Muscle of leg (tissue), 9 donors: Measurements from ENCODE around the gene PCDHB3. TPM values are rescaled to one million over a fixed set of nuclear protein-coding genes. Genes with fewer than 3 reads are reported as not detected.

Experiments
- polyA plus RNA-seq, 8 donors: library from polyadenylated mRNA; unstranded; fragments of 120-200 nt; gene quantifications; one replicate each; pipeline versions ENCODE4 v1.2.1 to v1.2.3, GENCODE V29; 2013; ENCODE audit warnings: inconsistent platforms in 1 of 8, low replicate concordance in 1 of 8; ENCODE audit not compliant: insufficient read length in 8 of 8, insufficient read depth in 1 of 8
- total RNA-seq: library from RNA; stranded (reverse); fragments of 120-200 nt; gene quantifications from one replicate; pipeline ENCODE4 v1.2.4, GENCODE V29; 2013

Gene PCDHB3
- total and polyA plus RNA-seq, 9 donors, result 1.4 to 4.4 (median 1.8) TPM

Other genes starting within 250 kb of the PCDHB3 start
- gene PCDHA10, start 244.6 kb upstream of the PCDHB3 start, total RNA-seq, result 0.09 TPM
- under 1 TPM; 0.04 to 0.12 (median 0.07) TPM for gene PCDHA10, start 244.6 kb upstream of the PCDHB3 start, polyA plus RNA-seq
- gene PCDHA11, start 231.5 kb upstream of the PCDHB3 start, total RNA-seq, result 0.09 TPM
- gene PCDHA11, start 231.5 kb upstream of the PCDHB3 start, polyA plus RNA-seq, result under 1 TPM in 5 of 8 donors, not detected in 3; 0.04 to 0.43 (median 0.09) TPM
- gene PCDHA12, start 225.2 kb upstream of the PCDHB3 start, total RNA-seq, result 0.09 TPM
- gene PCDHA12, start 225.2 kb upstream of the PCDHB3 start, polyA plus RNA-seq, result under 1 TPM in 6 of 8 donors, not detected in 2; 0.05 to 0.12 (median 0.07) TPM
- gene PCDHA13, start 218.3 kb upstream of the PCDHB3 start, total RNA-seq, result 0.04 TPM
- gene PCDHA13, start 218.3 kb upstream of the PCDHB3 start, polyA plus RNA-seq, result under 1 TPM in 3 of 8 donors, not detected in 5; 0.03 to 0.14 (median 0.04) TPM
- 0.27 TPM for gene PCDHAC1, start 174.2 kb upstream of the PCDHB3 start, total RNA-seq
- under 1 TPM; 0.06 to 0.31 (median 0.13) TPM for gene PCDHAC1, start 174.2 kb upstream of the PCDHB3 start, polyA plus RNA-seq
- gene PCDHAC2, start 134.0 kb upstream of the PCDHB3 start, total RNA-seq, result 1.9 TPM
- 1 to 10 TPM in 6 of 8 donors, under 1 TPM in 2; 0.83 to 3.9 (median 2.0) TPM for gene PCDHAC2, start 134.0 kb upstream of the PCDHB3 start, polyA plus RNA-seq
- gene PCDHB1, start 49.1 kb upstream of the PCDHB3 start, total RNA-seq, result 0.13 TPM
- gene PCDHB1, start 49.1 kb upstream of the PCDHB3 start, polyA plus RNA-seq, result under 1 TPM; 0.05 to 0.27 (median 0.11) TPM
- gene PCDHB2, start 5.9 kb upstream of the PCDHB3 start, total RNA-seq, result 3.2 TPM
- gene PCDHB2, start 5.9 kb upstream of the PCDHB3 start, polyA plus RNA-seq, result 1 to 10 TPM; 2.9 to 7.8 (median 3.9) TPM
- gene PCDHB4, start 21.3 kb downstream of the PCDHB3 start, total RNA-seq, result 1.8 TPM
- 1 to 10 TPM; 2.4 to 3.6 (median 2.7) TPM for gene PCDHB4, start 21.3 kb downstream of the PCDHB3 start, polyA plus RNA-seq
- 3.1 TPM for gene PCDHB5, start 34.7 kb downstream of the PCDHB3 start, total RNA-seq
- 1 to 10 TPM; 2.7 to 4.6 (median 3.7) TPM for gene PCDHB5, start 34.7 kb downstream of the PCDHB3 start, polyA plus RNA-seq
- 0.80 TPM for gene PCDHB6, start 49.6 kb downstream of the PCDHB3 start, total RNA-seq
- 1 to 10 TPM; 1.5 to 2.4 (median 1.9) TPM for gene PCDHB6, start 49.6 kb downstream of the PCDHB3 start, polyA plus RNA-seq
- 2.1 TPM for gene PCDHB7, start 72.2 kb downstream of the PCDHB3 start, total RNA-seq
- gene PCDHB7, start 72.2 kb downstream of the PCDHB3 start, polyA plus RNA-seq, result 1 to 10 TPM; 2.5 to 3.2 (median 2.8) TPM
- 0.80 TPM for gene PCDHB8, start 77.3 kb downstream of the PCDHB3 start, total RNA-seq
- 1 to 10 TPM in 6 of 8 donors, under 1 TPM in 2; 0.74 to 2.8 (median 1.8) TPM for gene PCDHB8, start 77.3 kb downstream of the PCDHB3 start, polyA plus RNA-seq
- 2.1 TPM for gene PCDHB16, start 81.9 kb downstream of the PCDHB3 start, total RNA-seq
- 1 to 10 TPM; 2.9 to 6.5 (median 4.7) TPM for gene PCDHB16, start 81.9 kb downstream of the PCDHB3 start, polyA plus RNA-seq
- 1.3 TPM for gene PCDHB9, start 86.7 kb downstream of the PCDHB3 start, total RNA-seq
- 1 to 10 TPM; 1.7 to 3.6 (median 2.7) TPM for gene PCDHB9, start 86.7 kb downstream of the PCDHB3 start, polyA plus RNA-seq
- gene PCDHB10, start 91.9 kb downstream of the PCDHB3 start, total RNA-seq, result 2.1 TPM
- gene PCDHB10, start 91.9 kb downstream of the PCDHB3 start, polyA plus RNA-seq, result 1 to 10 TPM; 4.1 to 5.1 (median 4.7) TPM
- 4.3 TPM for gene PCDHB11, start 99.2 kb downstream of the PCDHB3 start, total RNA-seq
- 1 to 10 TPM; 1.9 to 4.1 (median 2.5) TPM for gene PCDHB11, start 99.2 kb downstream of the PCDHB3 start, polyA plus RNA-seq
- gene PCDHB12, start 108.2 kb downstream of the PCDHB3 start, total RNA-seq, result 2.4 TPM
- 1 to 10 TPM; 2.1 to 3.5 (median 2.6) TPM for gene PCDHB12, start 108.2 kb downstream of the PCDHB3 start, polyA plus RNA-seq
- 1.9 TPM for gene PCDHB13, start 113.4 kb downstream of the PCDHB3 start, total RNA-seq
- 1 to 10 TPM; 1.6 to 4.5 (median 2.8) TPM for gene PCDHB13, start 113.4 kb downstream of the PCDHB3 start, polyA plus RNA-seq
- gene PCDHB14, start 122.9 kb downstream of the PCDHB3 start, total RNA-seq, result 4.8 TPM
- 1 to 10 TPM; 5.6 to 9.0 (median 6.7) TPM for gene PCDHB14, start 122.9 kb downstream of the PCDHB3 start, polyA plus RNA-seq
- gene PCDHB15, start 144.9 kb downstream of the PCDHB3 start, total RNA-seq, result 4.3 TPM
- gene PCDHB15, start 144.9 kb downstream of the PCDHB3 start, polyA plus RNA-seq, result 1 to 10 TPM; 5.3 to 8.6 (median 7.1) TPM
- gene SLC25A2, start 203.6 kb downstream of the PCDHB3 start, total RNA-seq, result 0.22 TPM
- under 1 TPM in 1 of 8 donors, not detected in 7; 0.08 TPM for gene SLC25A2, start 203.6 kb downstream of the PCDHB3 start, polyA plus RNA-seq
- gene TAF7, start 220.3 kb downstream of the PCDHB3 start, total RNA-seq, result 75.1 TPM
- gene TAF7, start 220.3 kb downstream of the PCDHB3 start, polyA plus RNA-seq, result 100 to 1,000 TPM in 1 of 8 donors, 10 to 100 TPM in 7; 65.9 to 108 (median 83.4) TPM
- gene PCDHGA1, start 230.0 kb downstream of the PCDHB3 start, total RNA-seq, result 0.44 TPM
- gene PCDHGA1, start 230.0 kb downstream of the PCDHB3 start, polyA plus RNA-seq, result under 1 TPM; 0.49 to 0.86 (median 0.64) TPM
- gene PCDHGA2, start 238.3 kb downstream of the PCDHB3 start, total RNA-seq, result 1.6 TPM
- 1 to 10 TPM; 1.6 to 2.8 (median 2.1) TPM for gene PCDHGA2, start 238.3 kb downstream of the PCDHB3 start, polyA plus RNA-seq
- 1.2 TPM for gene PCDHGA3, start 243.4 kb downstream of the PCDHB3 start, total RNA-seq
- gene PCDHGA3, start 243.4 kb downstream of the PCDHB3 start, polyA plus RNA-seq, result 1 to 10 TPM in 4 of 8 donors, under 1 TPM in 4; 0.94 to 2.0 (median 1.0) TPM
- 1.3 TPM for gene PCDHGB1, start 249.6 kb downstream of the PCDHB3 start, total RNA-seq
- under 1 TPM; 0.43 to 0.90 (median 0.63) TPM for gene PCDHGB1, start 249.6 kb downstream of the PCDHB3 start, polyA plus RNA-seq